Astrocyte (in vitro differentiated cells and primary cell): Measurements from ENCODE around the gene SMIM41.

Experiments
- CTCF ChIP-seq: IDR thresholded peaks from 2 replicates; pipeline ENCODE4 v1.5.1; 2011; ENCODE audit warnings: low read depth, mild to moderate bottlenecking, inconsistent platforms, low read length, moderate library complexity; ENCODE audit not compliant: insufficient read depth
- EZH2 ChIP-seq: IDR thresholded peaks from 2 replicates; pipeline ENCODE4 v1.6.1; 2012; ENCODE audit warnings: mild to moderate bottlenecking, low read length, inconsistent platforms; ENCODE audit not compliant: insufficient read depth

GRCh38 chr12:52041035-52041434 lies 38.5 kb upstream of the SMIM41 start:
- TF ChIP-seq CTCF (no peak), EZH2 (no peak)
